ENCODE data around the gene NAT10.

DNA sequence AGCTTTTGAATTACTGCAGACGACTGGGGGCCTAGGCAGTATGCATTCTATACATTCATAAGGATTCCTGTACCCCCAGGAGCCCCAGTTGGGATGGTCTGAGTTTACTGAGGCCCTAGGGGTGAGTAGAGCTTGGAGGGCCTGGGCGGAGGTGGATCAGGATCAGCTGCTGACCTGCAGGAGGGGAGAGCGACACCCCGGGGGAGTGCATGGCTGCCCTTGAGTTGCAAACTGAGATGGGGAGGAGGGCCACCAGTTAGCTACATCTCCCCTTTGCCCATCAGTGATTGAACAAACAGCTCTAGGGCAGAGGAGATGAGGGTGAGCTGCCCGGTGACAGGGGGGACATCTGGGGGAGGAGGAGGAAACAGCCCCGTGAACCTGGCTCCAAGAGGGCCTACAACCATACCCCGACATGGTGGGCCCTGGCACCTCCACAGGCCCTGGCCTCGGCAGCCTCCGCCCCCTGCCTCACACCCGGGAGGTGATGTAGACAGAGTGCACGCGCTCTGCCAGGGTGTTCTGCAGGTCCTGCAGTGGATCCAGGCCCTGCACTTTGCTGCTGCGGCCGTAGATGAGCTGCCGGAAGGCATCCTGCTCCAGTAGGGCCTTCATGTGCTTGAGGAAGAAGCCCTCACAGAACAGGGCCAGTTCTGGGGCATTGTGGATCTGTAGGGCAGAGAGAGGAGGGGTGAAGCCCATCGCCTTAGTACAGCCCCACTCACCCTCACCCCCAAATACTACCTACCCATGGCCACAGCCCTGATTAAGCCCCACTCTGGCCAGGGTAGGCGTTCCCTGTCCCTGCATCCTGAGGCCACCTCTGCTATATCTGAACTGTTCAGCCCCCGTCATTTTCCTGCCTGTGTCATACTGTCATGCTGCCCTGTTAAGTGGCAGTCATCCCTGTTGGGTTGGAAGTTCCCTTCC, 46.8 kb downstream of the NAT10 start:
- no peak for TF ChIP-seq POLR2A (IDR thresholded peaks at IDR 0.05)
- TF ChIP-seq, protein P1, sequence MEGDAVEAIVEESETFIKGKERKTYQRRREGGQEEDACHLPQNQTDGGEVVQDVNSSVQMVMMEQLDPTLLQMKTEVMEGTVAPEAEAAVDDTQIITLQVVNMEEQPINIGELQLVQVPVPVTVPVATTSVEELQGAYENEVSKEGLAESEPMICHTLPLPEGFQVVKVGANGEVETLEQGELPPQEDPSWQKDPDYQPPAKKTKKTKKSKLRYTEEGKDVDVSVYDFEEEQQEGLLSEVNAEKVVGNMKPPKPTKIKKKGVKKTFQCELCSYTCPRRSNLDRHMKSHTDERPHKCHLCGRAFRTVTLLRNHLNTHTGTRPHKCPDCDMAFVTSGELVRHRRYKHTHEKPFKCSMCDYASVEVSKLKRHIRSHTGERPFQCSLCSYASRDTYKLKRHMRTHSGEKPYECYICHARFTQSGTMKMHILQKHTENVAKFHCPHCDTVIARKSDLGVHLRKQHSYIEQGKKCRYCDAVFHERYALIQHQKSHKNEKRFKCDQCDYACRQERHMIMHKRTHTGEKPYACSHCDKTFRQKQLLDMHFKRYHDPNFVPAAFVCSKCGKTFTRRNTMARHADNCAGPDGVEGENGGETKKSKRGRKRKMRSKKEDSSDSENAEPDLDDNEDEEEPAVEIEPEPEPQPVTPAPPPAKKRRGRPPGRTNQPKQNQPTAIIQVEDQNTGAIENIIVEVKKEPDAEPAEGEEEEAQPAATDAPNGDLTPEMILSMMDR (IDR thresholded peaks at IDR 0.05), result no peak
